H1 (cell line): ENCODE measurements around the gene TOR1A. TPM values are rescaled to one million over a fixed set of nuclear protein-coding genes. Genes with fewer than 3 reads are reported as not detected.

ENCODE experiments used
- CTCF ChIA-PET: fragments of 300-600 bp; sonication (Branson Sonifier 250); formaldehyde crosslinking; loops from one replicate; lab custom pipeline; 2021; ENCODE audit not compliant: partially characterized antibody; lab: Charles Lee
- POLR2A ChIA-PET: fragments of 300-600 bp; sonication (Branson Sonifier 250); formaldehyde crosslinking; loops from one replicate; lab custom pipeline; 2021; ENCODE audit warnings: inconsistent platforms; ENCODE audit not compliant: partially characterized antibody; lab: Charles Lee
- DNase-seq, 2 experiments: peaks; one replicate each; pipeline versions ENCODE4 v3.0.0 to v3.0.0-alpha.2; 2010 to 2022; ENCODE audit warnings: low spot score in 2 of 2, low read depth in 1 of 2, mixed read lengths in 1 of 2
- FAIRE-seq: peaks from 2 replicates; lab custom pipeline; 2011; peaks lifted over from hg19 to GRCh38; lab: Jason Lieb, UNC
- H2AFZ ChIP-seq: 2 replicates; pipeline ENCODE4 v1.8.1; 2012; ENCODE audit warnings: low read length, inconsistent platforms
- H2AK5ac ChIP-seq: 2 replicates; pipeline ENCODE4 v1.6.1; 2013; ENCODE audit warnings: low read depth, low read length
- H2BK120ac ChIP-seq: replicated peaks from 2 replicates; pipeline ENCODE3; 2013; ENCODE audit warnings: low read depth, low read length, inconsistent platforms
- H2BK12ac ChIP-seq: 2 replicates; pipeline ENCODE4 v1.6.1; 2013; ENCODE audit warnings: low read depth, low read length
- H2BK15ac ChIP-seq: 2 replicates; pipeline ENCODE4 v1.6.1; 2013; ENCODE audit warnings: low read length
- H2BK20ac ChIP-seq: 2 replicates; pipeline ENCODE4 v1.6.1; 2013; ENCODE audit warnings: low read length
- H2BK5ac ChIP-seq: 2 replicates; pipeline ENCODE4 v1.6.1; 2013; ENCODE audit warnings: low read depth, low read length
- H3K14ac ChIP-seq: 2 replicates; pipeline ENCODE4 v1.6.1; 2013; ENCODE audit warnings: inconsistent platforms; ENCODE audit not compliant: insufficient read length
- H3K18ac ChIP-seq: 2 replicates; pipeline ENCODE4 v1.6.1; 2013; ENCODE audit warnings: low read length; ENCODE audit errors: extremely low read depth
- H3K23ac ChIP-seq: 2 replicates; pipeline ENCODE4 v1.6.1; 2013; ENCODE audit warnings: inconsistent platforms; ENCODE audit not compliant: insufficient read length
- H3K23me2 ChIP-seq: 2 replicates; pipeline ENCODE4 v1.6.1; 2013; ENCODE audit warnings: low read depth, low read length
- H3K27ac ChIP-seq: 2 replicates; pipeline ENCODE4 v1.6.1; 2011; ENCODE audit warnings: low read depth, low read length, inconsistent platforms
- H3K27me3 ChIP-seq, 4 experiments: replicated peaks in 1 of 4; 1 replicate in 1 of 4; 2 replicates in 3 of 4; pipeline versions ENCODE4 v1.6.1 to v1.8.1; 2011 to 2013; ENCODE audit warnings: low read length in 3 of 4, mild to moderate bottlenecking in 3 of 4, inconsistent platforms in 2 of 4, mixed read lengths in 2 of 4, moderate library complexity in 1 of 4; ENCODE audit not compliant: control insufficient read depth in 3 of 4, insufficient read depth in 3 of 4; ENCODE audit errors: extremely low read depth in 1 of 4
- H3K36me3 ChIP-seq, 4 experiments: 2 replicates each; pipeline versions ENCODE4 v1.6.1 to v1.8.1; 2011 to 2013; ENCODE audit warnings: mild to moderate bottlenecking in 4 of 4, low read length in 3 of 4, moderate library complexity in 2 of 4, control low read depth in 1 of 4, inconsistent platforms in 1 of 4; ENCODE audit not compliant: insufficient read depth in 4 of 4, control insufficient read depth in 2 of 4
- H3K4ac ChIP-seq: replicated peaks from 2 replicates; pipeline ENCODE3; 2013; ENCODE audit warnings: low read length, low read depth, mixed read lengths, inconsistent platforms; ENCODE audit not compliant: insufficient read length
- H3K4me1 ChIP-seq, 4 experiments: replicated peaks in 1 of 4; 1 replicate in 1 of 4; 2 replicates in 3 of 4; pipeline versions ENCODE4 v1.6.1 to v1.8.1; 2011 to 2013; ENCODE audit warnings: low read length in 3 of 4, inconsistent platforms in 2 of 4, mixed read lengths in 1 of 4; ENCODE audit not compliant: insufficient read depth in 4 of 4, control insufficient read depth in 3 of 4
- H3K4me2 ChIP-seq, 2 experiments: 2 replicates each; pipeline versions ENCODE4 v1.6.1 to v1.8.1; 2011 to 2013; ENCODE audit warnings: low read depth in 2 of 2, low read length in 2 of 2, control low read depth in 1 of 2, inconsistent platforms in 1 of 2, mild to moderate bottlenecking in 1 of 2; ENCODE audit not compliant: insufficient read depth in 1 of 2
- H3K4me3 ChIP-seq, 4 experiments: fragments of 200-600, 300-600 bp in 1 of 4; sonication (generic), shearing (Covaris generic), sonication (Bioruptor Twin) in 1 of 4; 2 replicates each; pipeline versions ENCODE4 v1.5.1 to v1.8.1; 2011 to 2016; ENCODE audit warnings: low read length in 4 of 4, low read depth in 3 of 4, control low read depth in 2 of 4, inconsistent platforms in 2 of 4, mild to moderate bottlenecking in 2 of 4, mixed read lengths in 1 of 4, moderate library complexity in 1 of 4; ENCODE audit not compliant: insufficient read depth in 2 of 4; ENCODE audit errors: extremely low read depth in 1 of 4
- H3K56ac ChIP-seq: replicated peaks from 2 replicates; pipeline ENCODE3; 2013; ENCODE audit warnings: low read depth, mild to moderate bottlenecking, mixed read lengths, low read length, inconsistent platforms; ENCODE audit not compliant: insufficient read length
- H3K79me1 ChIP-seq: 2 replicates; pipeline ENCODE4 v1.6.1; 2013; ENCODE audit warnings: low read depth, low read length, control low read depth
- H3K79me2 ChIP-seq, 2 experiments: 2 replicates each; pipeline versions ENCODE4 v1.6.1 to v1.8.1; 2012 to 2013; ENCODE audit warnings: low read length in 2 of 2, mild to moderate bottlenecking in 2 of 2, inconsistent platforms in 1 of 2; ENCODE audit not compliant: insufficient read depth in 2 of 2, control insufficient read depth in 1 of 2
- H3K9ac ChIP-seq, 4 experiments: replicated peaks in 1 of 4; 1 replicate in 1 of 4; 2 replicates in 3 of 4; pipeline versions ENCODE4 v1.6.1 to v1.8.1; 2011 to 2013; ENCODE audit warnings: low read depth in 3 of 4, low read length in 3 of 4, control low read depth in 2 of 4, mild to moderate bottlenecking in 2 of 4, moderate library complexity in 2 of 4, inconsistent platforms in 1 of 4; ENCODE audit errors: extremely low read depth in 1 of 4
- H3K9me3 ChIP-seq, 2 experiments: 2 replicates each; pipeline versions ENCODE4 v1.6.1 to v1.8.1; 2012 to 2013; ENCODE audit warnings: mild to moderate bottlenecking in 2 of 2, moderate library complexity in 2 of 2, control low read depth in 1 of 2, inconsistent platforms in 1 of 2, low read depth in 1 of 2, low read length in 1 of 2, mixed read lengths in 1 of 2; ENCODE audit not compliant: insufficient read depth in 2 of 2
- H4K20me1 ChIP-seq, 2 experiments: replicated peaks in 1 of 2; 2 replicates each; pipeline versions ENCODE3 to v1.8.1; 2011 to 2013; ENCODE audit warnings: inconsistent platforms in 2 of 2, low read length in 2 of 2, mild to moderate bottlenecking in 1 of 2; ENCODE audit not compliant: insufficient read depth in 2 of 2, control insufficient read depth in 1 of 2
- H4K5ac ChIP-seq: 2 replicates; pipeline ENCODE4 v1.6.1; 2013; ENCODE audit warnings: low read length, low read depth, mixed read lengths, inconsistent platforms; ENCODE audit not compliant: insufficient read length
- H4K8ac ChIP-seq: 2 replicates; pipeline ENCODE4 v1.8.0; 2013; ENCODE audit warnings: mild to moderate bottlenecking, moderate library complexity, low read length, inconsistent platforms; ENCODE audit not compliant: insufficient read depth; ENCODE audit errors: extremely low read depth
- H4K91ac ChIP-seq: replicated peaks from 2 replicates; pipeline ENCODE3; 2013; ENCODE audit warnings: low read length, mixed read lengths, inconsistent platforms; ENCODE audit not compliant: insufficient read length
- ASH2L ChIP-seq: fragments of 200-600, 300-600 bp; sonication (generic); IDR thresholded peaks from one replicate; pipeline ENCODE4 v1.7.1; 2017; ENCODE audit warnings: low read length
- GTF2F1 ChIP-seq: IDR thresholded peaks from 2 replicates; pipeline ENCODE4 v1.6.1; 2012; ENCODE audit warnings: low read depth, low read length, improper control_type of control experiment, borderline replicate concordance
- KDM1A ChIP-seq: fragments of 200-600, 300-600 bp; sonication (generic); IDR thresholded peaks from 2 replicates; pipeline ENCODE4 v1.7.1; 2016; ENCODE audit warnings: mild to moderate bottlenecking, low read length, borderline replicate concordance
- MAFK ChIP-seq: IDR thresholded peaks from 2 replicates; pipeline ENCODE4 v1.6.1; 2012; ENCODE audit warnings: low read depth, mild to moderate bottlenecking, improper control_type of control experiment, low read length
- WGBS, 2 experiments: shearing (Covaris generic) in 1 of 2; methylation state at CpG; one replicate each; pipeline versions ENCODE4 v1.1.6 to v1.1.7; 2013 to 2015; ENCODE audit warnings: low lambda C conversion rate in 2 of 2, mixed read lengths in 2 of 2, inconsistent platforms in 1 of 2, low coverage in 1 of 2, missing lambda C conversion rate in 1 of 2; ENCODE audit not compliant: insufficient replicate concordance in 2 of 2, insufficient coverage in 1 of 2, insufficient read length in 1 of 2; ENCODE audit errors: extremely low coverage in 1 of 2, missing lambda C conversion rate in 1 of 2; 5-methylcytosine and 5-hydroxymethylcytosine counted together
- polyA plus RNA-seq, 7 experiments: library from polyadenylated mRNA; depleted of rRNA in 3 of 7; stranded (reverse) in 5 of 7; unstranded in 2 of 7; fragments of >200 nt in 5 of 7; fragments of 200-250 nt in 2 of 7; gene quantifications; 1 replicate in 5 of 7; 2 replicates in 1 of 7; 4 replicates in 1 of 7; pipeline versions ENCODE4 v1.2.1 to v1.2.3, GENCODE V29; 2011 to 2013; ENCODE audit warnings: missing spikeins in 2 of 7, mixed read lengths in 2 of 7
- total RNA-seq: library from RNA; stranded (reverse); fragmentation: NEBNext Ultra II Directional; extraction: Animal tissue kit (Norgen Biotek cat#: 25700); gene quantifications from 2 replicates; pipeline ENCODE4 v1.2.1, GENCODE V29; 2021

The TOR1A gene
- total and polyA plus RNA-seq, 2 of the 8 experiments (the other 6 are each of a cell fraction or from before 2014, with no cell fraction given), result 37.6 to 46.7 TPM

DNA sequence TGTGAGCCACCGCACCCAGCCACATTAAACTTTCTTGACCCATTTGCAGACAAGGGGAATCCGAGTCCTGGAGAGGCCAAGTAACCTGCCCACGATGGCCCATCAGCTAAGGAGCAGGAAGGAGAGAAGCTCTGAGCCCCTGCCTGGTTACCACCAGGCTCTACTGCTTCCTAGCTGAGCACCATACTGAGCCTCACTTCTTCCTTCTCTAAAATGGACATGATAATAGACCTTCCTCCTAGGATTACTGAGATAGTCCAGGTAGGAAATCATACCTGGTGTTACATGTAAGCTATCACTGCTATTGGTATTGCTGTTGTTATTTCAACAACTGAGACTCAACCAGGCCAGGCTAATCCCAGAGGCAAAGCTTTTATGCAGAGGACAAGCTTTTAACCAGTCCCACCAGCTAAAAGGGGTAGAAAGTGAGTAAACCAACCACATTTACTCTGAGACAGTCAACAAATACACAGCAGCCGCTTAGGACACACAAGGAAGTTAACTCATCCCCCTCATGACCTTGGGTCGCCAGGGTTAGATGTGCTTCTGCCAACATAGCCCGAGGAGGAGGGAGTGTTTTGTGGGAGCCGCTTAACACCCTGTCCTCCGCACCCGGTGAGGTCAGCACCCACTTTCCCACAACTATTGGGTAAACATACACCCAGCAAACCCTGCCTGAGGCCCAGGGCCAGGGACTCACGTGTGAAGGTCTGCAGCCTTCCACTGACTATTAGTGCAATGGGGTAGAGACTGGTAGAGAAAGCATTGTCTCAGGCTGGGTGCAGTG lies 50.5 kb downstream of the TOR1A start:
- H4K20me1 ChIP-seq, result no peaks in the 10 kb centered on the region
- no peaks in the 10 kb centered on the region for H3K27me3 ChIP-seq
- no peaks in the 10 kb centered on the region for H3K36me3 ChIP-seq
- no peak overlapping the region for H2AFZ ChIP-seq
- H3K27ac ChIP-seq, result no peak overlapping the region
- ChIA-PET CTCF (interaction anchor here (0.7 to 3.6 kb wide), 7 partner anchors 10 to 131 kb away, joined by 3 to 22 read pairs (median 5); partner anchors contain the start of gene ASB6), POLR2A (no interaction called here)
- no peak overlapping the region for H2BK5ac ChIP-seq
- no peak overlapping the region for H2BK12ac ChIP-seq
- H3K4me2 ChIP-seq, result no peak overlapping the region
- no peak overlapping the region for H3K18ac ChIP-seq
- H2BK120ac ChIP-seq, result no peak overlapping the region
- no peaks in the 10 kb centered on the region for H3K23me2 ChIP-seq
- H3K79me2 ChIP-seq, result no peaks in the 10 kb centered on the region
- no peak overlapping the region for H3K4ac ChIP-seq
- DNase-seq (no peak), FAIRE-seq (no peak)
- no peak overlapping the region for H4K5ac ChIP-seq
- no peaks in the 10 kb centered on the region for H3K79me1 ChIP-seq
- no peaks in the 10 kb centered on the region for H3K9me3 ChIP-seq
- no peak overlapping the region for H4K8ac ChIP-seq
- H2AK5ac ChIP-seq, result no peak overlapping the region
- TF ChIP-seq GTF2F1 (no peak), MAFK (no peak), ASH2L (no peak), KDM1A (no peak)
- WGBS, 2 experiments, result 90% methylated on average over 10 of the region's 10 CpGs; no CpG with 5 or more reads in 1 of the 2 experiments
- H2BK15ac ChIP-seq, result no peak overlapping the region
- no peak overlapping the region for H3K14ac ChIP-seq
- H3K9ac ChIP-seq, result no peak overlapping the region
- H2BK20ac ChIP-seq, result no peak overlapping the region
- H4K91ac ChIP-seq, result no peak overlapping the region
- H3K4me1 ChIP-seq, result peaks cover 0 to 3% (median 0%) of the 10 kb centered on the region in 4 experiments; a peak in 3 of 7 replicates
- H3K4me3 ChIP-seq, result no peak overlapping the region
- no peak overlapping the region for H3K23ac ChIP-seq
- H3K56ac ChIP-seq, result no peak overlapping the region
